H1 (cell line): ENCODE results near the gene SGSM1.

Source experiments
- CTCF ChIP-seq, 3 experiments: IDR thresholded peaks; 1 replicate in 2 of 3; 2 replicates in 1 of 3; pipeline versions ENCODE4 v1.5.1 to v1.6.1; 2011; ENCODE audit warnings: low read length in 3 of 3, mild to moderate bottlenecking in 3 of 3, inconsistent platforms in 2 of 3, low read depth in 1 of 3, moderate library complexity in 1 of 3; ENCODE audit not compliant: insufficient read depth in 1 of 3; ENCODE audit errors: control extremely low read depth in 1 of 3
- EP300 ChIP-seq, 2 experiments: IDR thresholded peaks; 1 replicate in 1 of 2; 2 replicates in 1 of 2; pipeline ENCODE4 v1.6.1; 2011 to 2012; ENCODE audit warnings: low read depth in 2 of 2, low read length in 2 of 2, mild to moderate bottlenecking in 2 of 2, borderline replicate concordance in 1 of 2, inconsistent platforms in 1 of 2, moderate library complexity in 1 of 2
- EZH2 ChIP-seq: fragments of 200-600 bp; sonication (generic); IDR thresholded peaks from 2 replicates; pipeline ENCODE4 v1.7.1; 2012; ENCODE audit warnings: low read depth, mild to moderate bottlenecking, moderate library complexity, low read length, inconsistent platforms; ENCODE audit not compliant: severe bottlenecking
- POLR2A ChIP-seq, 2 experiments: IDR thresholded peaks; 1 replicate in 1 of 2; 2 replicates in 1 of 2; pipeline ENCODE4 v1.6.1; 2011; ENCODE audit warnings: low read depth in 2 of 2, low read length in 2 of 2, mild to moderate bottlenecking in 2 of 2; ENCODE audit errors: control extremely low read depth in 1 of 2
- POLR2AphosphoS5 ChIP-seq: IDR thresholded peaks from 2 replicates; pipeline ENCODE4 v1.6.1; 2011; ENCODE audit warnings: low read depth, low read length
- RAD21 ChIP-seq, 2 experiments: IDR thresholded peaks in 1 of 2; conservative IDR thresholded peaks in 1 of 2; 2 replicates each; pipeline ENCODE4 v1.6.1; 2011; ENCODE audit warnings: low read depth in 2 of 2, low read length in 2 of 2, improper control_type of control experiment in 1 of 2, inconsistent platforms in 1 of 2, mild to moderate bottlenecking in 1 of 2, moderate library complexity in 1 of 2
- TAF1 ChIP-seq: IDR thresholded peaks from 2 replicates; pipeline ENCODE4 v1.6.1; 2011; ENCODE audit warnings: mild to moderate bottlenecking, low read depth, low read length

- no peak for TF ChIP-seq CTCF (IDR thresholded peaks at IDR 0.05; ENCODE audit: control extremely low read depth in 1 of 3, insufficient read depth in 1 of 3, low read depth in 1 of 3, low read length in 3 of 3)
- no peak for TF ChIP-seq RAD21 (IDR thresholded peaks at IDR 0.05 in 1 of 2, conservative IDR thresholded peaks at IDR 0.05 in 1 of 2; ENCODE audit: low read depth in 2 of 2, low read length in 2 of 2)
- TF ChIP-seq POLR2A (IDR thresholded peaks at IDR 0.05; ENCODE audit: control extremely low read depth in 1 of 2, low read depth in 2 of 2, low read length in 2 of 2) = no peak
- TF ChIP-seq POLR2AphosphoS5 = no peak
- no peak for TF ChIP-seq EP300 (IDR thresholded peaks at IDR 0.05; ENCODE audit: borderline replicate concordance in 1 of 2, low read depth in 2 of 2, low read length in 2 of 2)
- TF ChIP-seq EZH2 = no peak
- no peak for TF ChIP-seq TAF1
Measured at GRCh38 chr22:24855794-24856193, 49.8 kb downstream of the SGSM1 start.
